HepG2 (cell line): ENCODE data around the gene ZNF385B. TPM values are rescaled to one million over a fixed set of nuclear protein-coding genes. Genes with fewer than 3 reads are reported as not detected.
"Not testable (repeated sequence)": the region's sequence is repeated elsewhere in the genome, so short reads cannot be mapped to it uniquely, and the experiment has no call there.

Experiments used
- ATAC-seq: fragments of 200-7000 bp; cut with Tn5 transposase; 3 replicates; pipeline ENCODE4 v1.9.1; 2020; ENCODE audit warnings: mild to moderate bottlenecking, moderate library complexity
- BruUV-seq: library from RNA; stranded (reverse); fragments of 400-500 nt; replicated peaks from 2 replicates; lab custom pipeline; 2021; lab: Mats Ljungman, UMichigan
- CTCF ChIA-PET: fragments of 300-600 bp; formaldehyde crosslinking; extraction: SDS; loops from one replicate; lab custom pipeline; 2021; ENCODE audit warnings: low total read pairs, inconsistent platforms, low intra/inter-chr PET ratio; lab: Yijun Ruan, JAX
- POLR2A ChIA-PET: fragments of 350-600 bp; sonication (Branson Sonifier 250); formaldehyde crosslinking; loops from one replicate; lab custom pipeline; 2020; ENCODE audit warnings: antibody characterized with exemption, inconsistent platforms; lab: Yijun Ruan, JAX
- DNase-seq: peaks from one replicate; pipeline ENCODE4 v3.0.0-alpha.2; 2015; ENCODE audit warnings: low spot score
- FAIRE-seq: peaks from 3 replicates; lab custom pipeline; 2011; peaks lifted over from hg19 to GRCh38; lab: Jason Lieb, UNC
- H2AFZ ChIP-seq: one replicate; pipeline ENCODE4 v1.6.1; 2011; ENCODE audit warnings: low read length, inconsistent platforms
- H3K27ac ChIP-seq: fragments of 300-600 bp; 3 replicates; pipeline ENCODE4 v1.8.0; 2011; ENCODE audit warnings: mixed run types, mild to moderate bottlenecking, mixed read lengths, low read length, inconsistent platforms; ENCODE audit not compliant: insufficient read depth; ENCODE audit errors: extremely low read length
- H3K27me3 ChIP-seq, 2 experiments: fragments of 200-600 bp in 1 of 2; 2 replicates in 1 of 2; 3 replicates in 1 of 2; pipeline versions ENCODE4 v1.6.0 to v1.8.0; 2011; ENCODE audit warnings: low read length in 2 of 2, mild to moderate bottlenecking in 2 of 2, moderate library complexity in 2 of 2, inconsistent platforms in 1 of 2; ENCODE audit not compliant: insufficient read depth in 2 of 2, control insufficient read depth in 1 of 2
- H3K36me3 ChIP-seq, 2 experiments: fragments of 200-600 bp in 1 of 2; replicated peaks in 1 of 2; 2 replicates in 1 of 2; 3 replicates in 1 of 2; pipeline versions ENCODE4 v1.5.1 to v1.8.0; 2011; ENCODE audit warnings: low read length in 2 of 2, inconsistent platforms in 1 of 2; ENCODE audit not compliant: insufficient read depth in 2 of 2, control insufficient read depth in 1 of 2
- H3K4me1 ChIP-seq: 2 replicates; pipeline ENCODE4 v1.5.1; 2012; ENCODE audit warnings: low read length, inconsistent platforms; ENCODE audit not compliant: insufficient read depth
- H3K4me2 ChIP-seq: 2 replicates; pipeline ENCODE4 v1.6.0; 2011; ENCODE audit warnings: low read depth, low read length, inconsistent platforms
- H3K4me3 ChIP-seq, 3 experiments: fragments of 200-600 bp in 1 of 3; sonication (generic), shearing (Covaris generic) in 1 of 3; replicated peaks in 1 of 3; 2 replicates each; pipeline ENCODE4 v1.5.1; 2011 to 2016; ENCODE audit warnings: low read length in 3 of 3, inconsistent platforms in 2 of 3, low read depth in 2 of 3, mild to moderate bottlenecking in 2 of 3, control low read depth in 1 of 3, mixed read lengths in 1 of 3; ENCODE audit not compliant: insufficient read depth in 1 of 3
- H3K79me2 ChIP-seq: one replicate; pipeline ENCODE4 v1.6.1; 2011; ENCODE audit warnings: low read length, inconsistent platforms; ENCODE audit not compliant: insufficient read depth
- H3K9ac ChIP-seq: 2 replicates; pipeline ENCODE4 v1.6.0; 2011; ENCODE audit warnings: mild to moderate bottlenecking, low read depth, low read length, inconsistent platforms; ENCODE audit not compliant: insufficient read depth
- H3K9me3 ChIP-seq: 2 replicates; pipeline ENCODE4 v1.5.1; 2012; ENCODE audit warnings: mild to moderate bottlenecking, low read length
- H4K20me1 ChIP-seq: 2 replicates; pipeline ENCODE4 v1.6.0; 2011; ENCODE audit warnings: inconsistent platforms, mild to moderate bottlenecking, low read length, moderate library complexity; ENCODE audit not compliant: insufficient read depth
- SALL1 ChIP-seq: sonication (generic); formaldehyde crosslinking; IDR thresholded peaks from 2 replicates; pipeline ENCODE4 v1.8.0; 2022; ENCODE audit warnings: mild to moderate bottlenecking, missing genetic modification reagents
- ZNF644 ChIP-seq: IDR thresholded peaks from 2 replicates; pipeline ENCODE4 v1.6.1; 2016; ENCODE audit warnings: low read depth
- WGBS: methylation state at CpG from one replicate; pipeline ENCODE4 v1.1.6; 2017; ENCODE audit warnings: low lambda C conversion rate; 5-methylcytosine and 5-hydroxymethylcytosine counted together
- in situ Hi-C: cut with HindIII; loops from 2 replicates; pipeline ENCODE4 v1.10.0; 2017; ENCODE audit warnings: low pct_unique_long_range_greater_than_20kb; ENCODE audit not compliant: extremely low pct_ligation_motif_present
- intact Hi-C: fragments of 100-400 bp; cut with micrococcal nuclease; formaldehyde crosslinking; loops from one replicate; pipeline ENCODE4 v1.10.0; 2022; ENCODE audit not compliant: unreplicated experiment
- polyA plus RNA-seq, 8 experiments: library from polyadenylated mRNA; depleted of rRNA in 3 of 8; stranded (reverse) in 7 of 8; unstranded in 1 of 8; fragments of >200 nt; fragmentation: Illumina TruSeq in 4 of 8; extraction: Trizol in 4 of 8; gene quantifications; 2 replicates each; pipeline versions ENCODE4 v1.2.1 to v1.2.3, GENCODE V29; 2011 to 2016; ENCODE audit warnings: low read depth in 4 of 8, missing spikeins in 1 of 8, mixed read lengths in 1 of 8; ENCODE audit not compliant: insufficient read depth in 1 of 8
- total RNA-seq, 5 experiments: library from RNA; depleted of rRNA; stranded (reverse); fragments of >200 nt; fragmentation: Illumina TruSeq; extraction: Trizol; gene quantifications; 2 replicates each; pipeline ENCODE4 v1.2.3, GENCODE V29; 2016; ENCODE audit warnings: low read depth in 1 of 5
- TF ChIP-seq, protein P1 (sequence below): sonication (generic); formaldehyde crosslinking; IDR thresholded peaks from 2 replicates; pipeline ENCODE4 v1.4.0; 2020; ENCODE audit warnings: missing genetic modification reagents, borderline replicate concordance
- TF ChIP-seq, protein P2 (sequence below): sonication (generic); formaldehyde crosslinking; conservative IDR thresholded peaks from 2 replicates; pipeline ENCODE4 v1.5.0; 2020; ENCODE audit warnings: missing genetic modification reagents

The ZNF385B gene
- total and polyA plus RNA-seq, 2 of the 13 experiments (the other 11 are each of a cell fraction or from before 2014, with no cell fraction given), result 3.3 to 6.7 TPM

DNA sequence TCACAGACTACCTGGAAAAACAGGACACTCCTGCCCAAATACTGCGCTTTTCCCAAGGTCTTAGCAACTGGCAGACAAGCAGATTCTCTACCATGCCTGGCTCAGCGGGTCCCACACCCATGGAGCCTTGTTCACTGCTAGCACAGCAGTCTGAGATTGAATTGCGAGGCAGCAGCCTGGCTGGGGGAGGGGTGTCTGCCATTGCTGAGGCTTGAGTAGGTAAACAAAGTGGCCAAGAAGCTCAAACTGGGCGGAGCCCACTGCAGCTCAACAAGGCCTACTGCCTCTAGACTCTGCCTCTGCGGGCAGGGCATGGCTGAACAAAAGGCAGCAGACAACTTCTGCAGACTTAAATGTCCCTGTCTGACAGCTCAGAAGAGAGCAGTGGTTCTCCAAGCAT, 231.6 kb downstream of the ZNF385B start:
- FAIRE-seq, H3K9ac ChIP-seq, in situ Hi-C loops, POLR2A ChIA-PET, H3K27me3 ChIP-seq, H3K9me3 ChIP-seq, H2AFZ ChIP-seq, intact Hi-C loops, DNase-seq, H4K20me1 ChIP-seq, ATAC-seq, H3K36me3 ChIP-seq, H3K79me2 ChIP-seq, BruUV-seq, H3K27ac ChIP-seq, CTCF ChIA-PET: not testable (repeated sequence)
- Histone ChIP-seq H3K4me2 (peak overlapping the region; percentile 53), H3K4me3 (0 out of 6 replicates have a peak overlapping the region, but pooled peaks of 1 of the 3 experiments have one; percentile 15), H3K4me1 (peaks cover 29% of the 10 kb centered on the region)
- TF ChIP-seq, protein P1, sequence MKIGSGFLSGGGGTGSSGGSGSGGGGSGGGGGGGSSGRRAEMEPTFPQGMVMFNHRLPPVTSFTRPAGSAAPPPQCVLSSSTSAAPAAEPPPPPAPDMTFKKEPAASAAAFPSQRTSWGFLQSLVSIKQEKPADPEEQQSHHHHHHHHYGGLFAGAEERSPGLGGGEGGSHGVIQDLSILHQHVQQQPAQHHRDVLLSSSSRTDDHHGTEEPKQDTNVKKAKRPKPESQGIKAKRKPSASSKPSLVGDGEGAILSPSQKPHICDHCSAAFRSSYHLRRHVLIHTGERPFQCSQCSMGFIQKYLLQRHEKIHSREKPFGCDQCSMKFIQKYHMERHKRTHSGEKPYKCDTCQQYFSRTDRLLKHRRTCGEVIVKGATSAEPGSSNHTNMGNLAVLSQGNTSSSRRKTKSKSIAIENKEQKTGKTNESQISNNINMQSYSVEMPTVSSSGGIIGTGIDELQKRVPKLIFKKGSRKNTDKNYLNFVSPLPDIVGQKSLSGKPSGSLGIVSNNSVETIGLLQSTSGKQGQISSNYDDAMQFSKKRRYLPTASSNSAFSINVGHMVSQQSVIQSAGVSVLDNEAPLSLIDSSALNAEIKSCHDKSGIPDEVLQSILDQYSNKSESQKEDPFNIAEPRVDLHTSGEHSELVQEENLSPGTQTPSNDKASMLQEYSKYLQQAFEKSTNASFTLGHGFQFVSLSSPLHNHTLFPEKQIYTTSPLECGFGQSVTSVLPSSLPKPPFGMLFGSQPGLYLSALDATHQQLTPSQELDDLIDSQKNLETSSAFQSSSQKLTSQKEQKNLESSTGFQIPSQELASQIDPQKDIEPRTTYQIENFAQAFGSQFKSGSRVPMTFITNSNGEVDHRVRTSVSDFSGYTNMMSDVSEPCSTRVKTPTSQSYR (CRISPR knock-in tag), result peak; percentile 65; the same call in 1 of the 2 replicates
- TF ChIP-seq SALL1 (CRISPR knock-in tag) (peak; percentile 24; the same call in 1 of the 2 replicates), ZNF644 (0 out of 2 replicates have a peak, but pooled peaks have one; percentile 9)
- 45% methylated on average over 5 of the region's 5 CpGs for WGBS

DNA sequence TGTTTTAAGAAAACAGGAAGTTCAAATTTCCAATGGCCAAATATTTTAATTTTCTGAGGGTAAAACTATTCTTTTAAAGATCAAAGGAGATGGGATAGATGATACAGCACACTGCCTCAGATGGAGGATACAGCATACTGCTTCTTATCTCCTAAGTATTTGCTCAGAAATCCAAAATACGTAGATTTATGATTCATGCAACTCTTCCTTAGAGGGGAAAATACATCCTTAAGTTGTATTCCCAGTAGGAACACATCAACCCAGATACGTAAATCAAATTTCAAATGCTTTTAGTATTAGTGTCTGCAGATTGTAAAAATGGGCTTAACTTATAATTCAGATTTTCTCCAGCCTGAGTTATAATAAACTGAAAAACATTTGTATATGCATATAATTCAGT, 235.2 kb downstream of the ZNF385B start:
- H2AFZ ChIP-seq, result no peak overlapping the region
- no peaks in the 10 kb centered on the region for H4K20me1 ChIP-seq
- in situ Hi-C loops, result no loop called here
- TF ChIP-seq, protein P2, sequence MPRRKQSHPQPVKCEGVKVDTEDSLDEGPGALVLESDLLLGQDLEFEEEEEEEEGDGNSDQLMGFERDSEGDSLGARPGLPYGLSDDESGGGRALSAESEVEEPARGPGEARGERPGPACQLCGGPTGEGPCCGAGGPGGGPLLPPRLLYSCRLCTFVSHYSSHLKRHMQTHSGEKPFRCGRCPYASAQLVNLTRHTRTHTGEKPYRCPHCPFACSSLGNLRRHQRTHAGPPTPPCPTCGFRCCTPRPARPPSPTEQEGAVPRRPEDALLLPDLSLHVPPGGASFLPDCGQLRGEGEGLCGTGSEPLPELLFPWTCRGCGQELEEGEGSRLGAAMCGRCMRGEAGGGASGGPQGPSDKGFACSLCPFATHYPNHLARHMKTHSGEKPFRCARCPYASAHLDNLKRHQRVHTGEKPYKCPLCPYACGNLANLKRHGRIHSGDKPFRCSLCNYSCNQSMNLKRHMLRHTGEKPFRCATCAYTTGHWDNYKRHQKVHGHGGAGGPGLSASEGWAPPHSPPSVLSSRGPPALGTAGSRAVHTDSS (CRISPR knock-in tag), result no peak

More for the DNA sequence above, 235.2 kb downstream of the ZNF385B start:
- H3K9ac ChIP-seq, result no peak overlapping the region
- no peaks in the 10 kb centered on the region; the same call in 1 of the 2 replicates for H3K9me3 ChIP-seq
- no peaks in the 10 kb centered on the region; a peak in 1 of 5 replicates for H3K27me3 ChIP-seq
- no peaks in the 10 kb centered on the region for H3K36me3 ChIP-seq
- no peak for ATAC-seq
- WGBS, result 65% methylated on average over 2 of the region's 2 CpGs
- no TSS peak for BruUV-seq
- peaks cover 13% of the 10 kb centered on the region for H3K4me1 ChIP-seq
- H3K4me3 ChIP-seq, result no peak overlapping the region
- ChIA-PET POLR2A (no interaction called here), CTCF (no interaction called here)
- intact Hi-C loops, result no loop called here
- no peak overlapping the region for H3K27ac ChIP-seq
- no peaks in the 10 kb centered on the region for H3K79me2 ChIP-seq
- no peak for FAIRE-seq
- no peak for DNase-seq
- no peak overlapping the region for H3K4me2 ChIP-seq
